GM19328 (cell line): ENCODE measurements around the gene TMEM250.

Source experiments
- ATAC-seq: cut with Tn5 transposase; IDR thresholded peaks from one replicate; pipeline ENCODE4 v1.9.1; 2021; ENCODE audit warnings: mild to moderate bottlenecking, moderate library complexity; ENCODE audit not compliant: unreplicated experiment

TMEM250 gene

GRCh38 chr9:136147890-136148714, 29.4 kb upstream of the TMEM250 start:
- no peak for ATAC-seq

- ATAC-seq, result no peak
Observed at GRCh38 chr9:136147038-136147889, 28.6 kb upstream of the TMEM250 start.

DNA sequence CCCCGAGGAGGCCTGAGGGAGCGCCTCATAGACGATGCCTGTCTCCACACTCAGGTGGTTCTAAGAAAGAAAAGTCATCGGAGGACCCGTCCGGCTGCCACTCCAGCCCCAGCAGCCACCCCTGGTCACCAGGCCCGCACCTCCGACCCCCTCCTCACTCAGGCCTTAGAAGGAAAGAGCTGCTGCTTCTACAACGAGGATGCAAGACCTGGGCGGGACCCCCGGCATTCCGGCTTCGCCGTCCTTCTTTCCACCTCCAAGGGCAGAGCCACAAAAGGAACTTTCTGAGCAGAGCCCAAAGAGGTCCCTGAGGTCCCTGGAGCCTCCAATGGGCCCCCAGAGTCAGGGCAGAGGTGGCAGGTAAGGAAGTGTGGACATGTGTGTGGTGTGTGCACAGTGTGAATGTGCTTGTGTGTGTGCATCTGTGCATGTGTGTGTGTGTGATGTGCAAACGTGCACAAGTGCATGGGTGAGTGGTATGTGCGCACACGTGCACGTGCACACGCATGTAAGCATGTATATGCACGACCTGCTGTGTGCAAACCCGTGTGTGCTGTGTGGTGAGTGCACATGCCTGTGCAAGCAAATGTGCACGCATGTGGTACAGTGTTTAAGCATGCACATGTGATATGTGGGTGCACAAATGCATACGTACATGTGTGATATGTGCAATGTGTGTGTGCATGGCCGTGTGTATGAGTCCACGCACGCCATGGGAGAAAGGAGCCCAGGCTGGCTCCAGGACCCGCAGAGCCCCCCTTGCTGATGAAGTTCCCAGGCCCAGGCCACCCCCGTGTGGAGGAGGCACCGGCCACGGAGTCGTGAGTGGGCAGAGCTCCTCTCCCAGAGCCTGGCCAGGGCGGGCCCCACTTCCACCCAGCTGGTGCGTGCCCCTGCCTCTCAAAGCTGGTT, 27.7 kb upstream of the TMEM250 start:
- ATAC-seq, result no peak

GRCh38 chr9:136145580-136145979, 26.9 kb upstream of the TMEM250 start:
- ATAC-seq, result no peak

GRCh38 chr9:136144450-136144849, 25.8 kb upstream of the TMEM250 start:
- no peak for ATAC-seq

DNA sequence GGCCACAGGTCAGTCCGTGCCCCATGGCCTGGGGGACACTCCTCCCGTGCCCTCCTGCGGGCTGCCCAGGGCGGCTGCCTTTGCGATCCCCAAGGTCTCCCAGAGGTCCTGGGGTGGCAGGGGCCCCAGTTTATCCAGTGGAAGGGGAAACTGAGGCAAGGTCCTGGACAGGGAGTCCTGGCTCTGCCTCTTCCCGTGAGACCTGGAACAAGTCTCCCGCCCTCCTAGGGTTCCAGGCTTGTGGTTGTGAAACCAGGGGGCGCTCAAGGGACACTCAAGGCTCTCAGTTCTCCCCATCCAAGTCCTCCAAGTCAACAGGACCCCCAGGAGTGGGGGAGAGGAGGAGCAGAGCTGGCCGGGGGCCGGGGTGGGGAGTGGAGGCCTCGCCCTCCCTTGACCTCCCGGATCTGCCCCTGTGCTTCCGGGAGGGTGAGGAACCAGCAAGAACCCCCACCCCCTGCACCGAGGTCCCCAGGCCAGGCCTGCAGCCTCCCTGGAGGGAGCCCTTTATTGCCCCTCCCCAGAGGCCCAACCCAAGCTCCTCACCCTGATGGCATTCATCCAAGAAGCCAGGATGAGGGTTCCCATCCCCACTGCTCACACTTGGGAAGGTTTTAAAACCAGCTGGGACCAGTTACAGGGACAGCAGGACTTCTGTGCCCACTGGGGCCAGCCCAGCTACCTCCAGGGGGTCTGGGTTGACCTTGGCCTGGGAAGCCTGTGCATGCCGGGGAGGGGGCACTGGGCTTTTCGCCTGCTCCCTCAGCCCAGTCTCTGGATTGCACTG, 24.7 kb upstream of the TMEM250 start:
- no peak for ATAC-seq

DNA sequence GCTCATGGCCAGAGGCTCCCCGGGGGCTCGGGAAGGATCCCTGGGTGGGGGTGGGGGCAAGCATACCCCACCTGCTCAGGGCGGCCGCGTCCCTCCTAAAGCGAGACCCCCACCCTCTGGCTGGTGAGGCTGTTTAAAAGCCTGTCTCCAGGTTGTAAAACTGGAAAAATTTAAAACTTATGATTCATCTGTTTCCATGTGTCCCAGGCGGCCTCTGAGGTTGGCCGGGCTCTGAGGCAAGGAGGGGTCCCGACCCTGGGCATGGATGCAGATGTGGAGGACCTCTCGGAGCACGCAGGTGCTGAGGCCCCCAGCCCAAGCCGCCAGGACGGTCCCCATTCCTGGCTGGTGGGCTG, 24.2 kb upstream of the TMEM250 start:
- no peak for ATAC-seq

- no peak for ATAC-seq
Observed at GRCh38 chr9:136142414-136142796, 23.7 kb upstream of the TMEM250 start.

DNA sequence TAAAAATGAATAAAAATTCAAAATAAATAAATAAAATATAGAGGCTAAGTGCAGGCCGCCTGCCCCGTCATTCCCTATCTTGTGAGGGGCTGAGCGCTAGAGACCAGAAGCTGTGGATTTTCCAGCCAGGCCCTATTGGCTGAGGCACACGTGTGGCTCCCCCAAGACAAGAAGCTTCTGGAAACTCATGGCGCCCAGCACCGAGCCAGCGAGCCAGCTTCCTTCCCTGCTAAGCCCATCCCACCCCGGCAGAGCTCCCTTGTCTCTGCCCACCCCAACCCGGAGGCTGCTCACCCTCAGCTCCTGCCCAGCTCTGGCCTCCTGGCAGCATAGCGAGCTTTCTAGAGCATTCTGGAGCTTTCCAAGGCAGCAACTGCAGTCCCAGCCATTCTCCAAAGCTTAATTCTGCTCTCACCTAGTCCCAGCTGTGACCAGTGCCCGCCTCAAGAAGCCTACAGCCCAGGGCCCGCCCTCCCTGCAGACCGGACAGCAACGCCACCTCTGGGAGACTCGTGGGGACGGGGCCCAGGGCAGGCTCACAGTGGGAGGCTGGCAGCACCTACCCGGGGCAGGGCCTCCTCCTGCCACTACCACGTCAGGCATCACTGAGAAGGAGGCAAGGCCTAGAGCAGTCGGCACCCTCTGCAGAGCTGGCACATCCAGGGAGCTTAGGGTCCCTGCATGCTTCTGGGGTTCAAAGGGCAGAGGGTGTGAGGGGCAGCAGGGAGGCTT, 23.2 kb upstream of the TMEM250 start:
- ATAC-seq, result no peak

DNA sequence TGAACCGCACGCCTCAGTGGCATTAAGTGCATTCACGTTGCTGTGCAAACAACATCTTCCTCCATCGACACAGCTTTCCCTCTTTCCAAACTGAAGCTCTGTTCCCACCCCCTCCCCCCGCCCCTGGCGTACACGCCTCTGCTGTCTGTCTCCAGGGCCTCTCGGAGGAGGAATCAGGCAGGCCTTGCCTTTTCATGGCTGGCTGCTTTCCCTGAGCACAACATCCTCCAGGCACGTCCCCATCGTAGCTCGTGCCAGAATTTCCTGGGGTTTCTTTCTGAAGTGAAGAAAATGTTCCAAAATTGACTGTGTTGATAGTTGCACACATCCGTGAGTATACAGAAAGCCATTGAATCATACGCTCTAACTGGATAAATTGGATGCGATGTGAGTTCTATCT, 22.3 kb upstream of the TMEM250 start:
- no peak for ATAC-seq

- ATAC-seq, result no peak
Observed at GRCh38 chr9:136140046-136140445, 21.4 kb upstream of the TMEM250 start.

- no peak for ATAC-seq
Observed at GRCh38 chr9:136138566-136138965, 19.9 kb upstream of the TMEM250 start.

DNA sequence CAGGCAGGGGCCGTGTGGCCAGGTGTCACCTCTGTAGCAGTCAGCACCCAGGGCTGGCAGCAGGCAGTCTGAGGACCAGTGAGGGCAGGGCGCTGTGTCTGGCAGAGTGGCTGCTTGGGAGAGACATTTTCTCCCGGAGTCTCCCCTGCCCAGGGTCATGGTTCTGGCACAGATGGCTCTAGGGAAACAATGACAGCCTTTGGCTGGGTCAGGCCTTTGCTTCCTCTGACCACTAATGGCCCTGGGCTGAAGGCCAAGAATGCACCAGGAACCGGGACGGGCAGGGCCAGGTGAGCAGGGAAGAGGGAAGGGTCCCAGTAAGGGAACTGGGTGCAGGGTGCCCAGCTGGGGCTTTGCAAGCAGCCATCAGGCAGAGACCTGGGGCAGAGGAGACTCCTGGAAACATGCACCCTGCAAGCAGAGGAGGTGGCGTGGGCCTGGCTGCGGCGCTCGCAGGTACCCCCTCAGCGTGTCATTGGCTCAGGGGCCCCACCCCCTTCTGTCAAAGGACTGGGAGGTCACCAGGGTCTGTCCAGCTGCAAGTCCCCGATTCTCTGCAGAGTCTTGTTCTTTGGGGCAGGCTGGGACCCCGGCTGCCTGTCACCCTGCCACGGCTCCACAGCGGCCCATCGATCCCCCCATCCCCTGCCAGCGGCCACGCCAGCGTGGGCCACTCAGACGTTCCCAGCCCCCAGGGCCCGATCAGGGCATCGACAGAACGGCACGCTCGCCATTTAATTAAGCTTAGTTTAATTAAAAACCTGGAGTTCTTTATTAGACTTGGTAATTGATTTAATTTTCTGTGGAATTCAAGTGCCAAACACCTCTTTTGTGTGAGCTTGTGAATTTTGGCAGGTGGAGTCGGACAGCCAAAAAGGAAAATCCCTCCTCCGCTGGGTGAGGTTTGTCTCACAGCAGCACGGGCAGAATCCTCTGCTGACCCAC, 18.9 kb upstream of the TMEM250 start:
- no peak for ATAC-seq

- ATAC-seq, result no peak
Observed at GRCh38 chr9:136136127-136136925, 17.7 kb upstream of the TMEM250 start.

- no peak for ATAC-seq
Observed at GRCh38 chr9:136135326-136136126, 16.9 kb upstream of the TMEM250 start.

DNA sequence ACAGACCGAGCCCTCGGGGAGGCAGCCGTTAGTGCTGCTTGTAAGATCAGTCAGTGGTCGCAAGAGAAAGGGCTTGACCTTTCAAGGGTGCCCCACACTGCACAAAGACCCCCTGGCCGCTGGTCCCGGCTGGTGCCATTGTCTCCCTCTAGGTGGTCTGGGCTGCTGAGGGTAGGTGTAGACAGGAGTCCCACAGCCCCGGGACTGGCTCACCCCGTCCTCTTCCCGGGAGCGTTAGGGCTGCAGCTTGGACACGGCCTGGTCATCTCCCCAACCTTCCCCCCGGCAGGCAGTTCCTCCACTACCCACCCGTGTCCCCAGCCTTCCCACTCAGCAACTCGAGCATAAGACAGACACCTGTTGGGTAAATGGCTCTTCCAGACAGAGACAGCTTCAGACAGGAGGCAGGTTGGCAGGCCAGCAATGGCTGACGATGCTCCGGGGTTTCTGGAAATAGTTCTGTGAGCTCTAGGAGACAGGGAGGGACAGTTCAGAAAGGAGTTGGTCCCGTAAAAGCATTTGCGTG, 15.3 kb upstream of the TMEM250 start:
- no peak for ATAC-seq
